Adrenal gland (tissue), 12 donors: ENCODE measurements around the gene CNKSR2. TPM values are rescaled to one million over a fixed set of nuclear protein-coding genes. Genes with fewer than 3 reads are reported as not detected.

ENCODE experiments used
- DNase-seq, 7 donors: peaks; one replicate each; pipeline ENCODE4 v3.0.0-alpha.2; 2019 to 2020
- H3K27ac ChIP-seq, 5 donors: fragments of 200-600 bp; sonication (generic) in 4 of 5; 1 replicate in 3 of 5; 2 replicates in 2 of 5; pipeline versions ENCODE4 v1.5.1 to v1.8.0; 2016 to 2020; ENCODE audit warnings: mild to moderate bottlenecking in 1 of 5
- H3K27me3 ChIP-seq: fragments of 200-600 bp; 2 replicates; pipeline ENCODE4 v1.8.0; 2021
- H3K36me3 ChIP-seq, 2 donors: fragments of 200-600 bp; replicated peaks in 1 of 2; 1 replicate in 1 of 2; 2 replicates in 1 of 2; pipeline versions ENCODE4 v1.5.1 to v1.8.0; 2018 to 2022
- H3K4me1 ChIP-seq, 2 donors: fragments of 200-600 bp; replicated peaks in 1 of 2; 1 replicate in 1 of 2; 2 replicates in 1 of 2; pipeline versions ENCODE4 v1.5.1 to v1.8.0; 2018 to 2021
- H3K4me3 ChIP-seq, 4 donors: fragments of 200-600 bp; sonication (generic) in 3 of 4; one replicate each; pipeline ENCODE4 v1.5.1; 2016 to 2018
- H3K9me3 ChIP-seq, 3 donors: fragments of 200-600 bp; sonication (generic) in 1 of 3; replicated peaks in 1 of 3; 1 replicate in 2 of 3; 2 replicates in 1 of 3; pipeline versions ENCODE4 v1.5.1 to v1.8.0; 2016 to 2021
- CTCF ChIP-seq, 6 experiments: fragments of 450-650 bp in 4 of 6; fragments of 200-600 bp in 2 of 6; sonication (generic) in 1 of 6; IDR thresholded peaks; 1 replicate in 5 of 6; 2 replicates in 1 of 6; pipeline versions ENCODE4 v1.5.1 to v1.8.0; 2016 to 2021; ENCODE audit warnings: antibody characterized with exemption in 6 of 6, mild to moderate bottlenecking in 2 of 6, moderate library complexity in 1 of 6
- POLR2A ChIP-seq, 2 donors: fragments of 450-650 bp; IDR thresholded peaks; one replicate each; pipeline ENCODE4 v1.6.1; 2017; ENCODE audit warnings: antibody characterized with exemption in 2 of 2, mild to moderate bottlenecking in 2 of 2, moderate library complexity in 1 of 2
- WGBS, 4 donors: extraction: QIAGEN DNeasy Blood & Tissue Kit in 2 of 4; methylation state at CpG; one replicate each; pipeline versions ENCODE4 v1.1.5 to v1.1.7; 2013 to 2017; 5-methylcytosine and 5-hydroxymethylcytosine counted together
- intact Hi-C, 2 donors: fragments of 100-400 bp; cut with DNase I; formaldehyde crosslinking; loops; one replicate each; pipeline versions ENCODE4 v1.14.1 to v1.15.0; 2022 to 2023
- polyA plus RNA-seq, 3 donors: library from polyadenylated mRNA; stranded (reverse); fragments of 200-250 nt in 2 of 3; fragments of 350-450 nt in 1 of 3; fragmentation: Illumina TruSeq in 1 of 3; extraction: RNeasy Lipid Tissue Mini Kit (QIAGEN cat#74804) in 1 of 3; gene quantifications; one replicate each; pipeline ENCODE4 v1.2.3, GENCODE V29; 2013 to 2014
- total RNA-seq, 9 donors: library from RNA; depleted of rRNA in 4 of 9; stranded (reverse); fragments of >200 nt in 4 of 9; fragments of 120-200 nt in 1 of 9; fragmentation: NEBNext Ultra II Directional in 1 of 9; extraction: Animal tissue kit (Norgen Biotek cat#: 25700) in 1 of 9; gene quantifications; one replicate each; pipeline versions ENCODE4 v1.1.0 to v1.2.4, GENCODE V29; 2013 to 2023
- donor health status: healthy with polysubstance abuse.
- donor health status: Bipolar disorder and iron deficiency.
- donor health status: DM: yes; HTN: yes; CAD: no.
- donor health status: DM: no; HTN: no; CAD: no.
- donor health status: DM: no; HTN: no; CAD: no.
- donor health status: DM: yes; HTN: yes; CAD: no.

Gene CNKSR2
- total and polyA plus RNA-seq, 12 donors = 1.5 to 18.2 (median 3.8) TPM

- Histone ChIP-seq H3K4me1 (no peaks in the 10 kb centered on the region), H3K9me3 (no peaks in the 10 kb centered on the region), H3K27me3 (no peaks in the 10 kb centered on the region), H3K4me3 (no peak overlapping the region), H3K36me3 (no peaks in the 10 kb centered on the region), H3K27ac (no peak overlapping the region)
- intact Hi-C loops = no loop called here
- no peak for DNase-seq
- TF ChIP-seq POLR2A (IDR thresholded peaks at IDR 0.05) = no peak
- TF ChIP-seq CTCF (IDR thresholded peaks at IDR 0.05) = no peak
- WGBS, 4 donors = 16 to 48% (median 27%) methylated on average over 2 of the region's 2 CpGs
These were observed 34.1 kb downstream of the CNKSR2 start for GRCh38 chrX:21408307-21408706.

- DNase-seq = no peak
- H3K9me3 ChIP-seq = no peaks in the 10 kb centered on the region
- intact Hi-C loops = no loop called here
- H3K4me1 ChIP-seq = no peaks in the 10 kb centered on the region
- no peak overlapping the region for H3K27ac ChIP-seq
- H3K4me3 ChIP-seq = no peak overlapping the region
- TF ChIP-seq CTCF (IDR thresholded peaks at IDR 0.05) = no peak
- no peak for TF ChIP-seq POLR2A (IDR thresholded peaks at IDR 0.05)
- H3K36me3 ChIP-seq = no peaks in the 10 kb centered on the region
- WGBS, 4 donors = 36 to 63% (median 50%) methylated on average over 1 of the region's 1 CpG
- H3K27me3 ChIP-seq = no peaks in the 10 kb centered on the region
These were observed 34.6 kb downstream of the CNKSR2 start for GRCh38 chrX:21408788-21409187.

GRCh38 chrX:21412029-21412428 is 37.8 kb downstream of the CNKSR2 start:
- Histone ChIP-seq H3K4me1 (no peaks in the 10 kb centered on the region), H3K27ac (no peak overlapping the region), H3K9me3 (no peaks in the 10 kb centered on the region), H3K4me3 (no peak overlapping the region), H3K36me3 (no peaks in the 10 kb centered on the region), H3K27me3 (no peaks in the 10 kb centered on the region)
- TF ChIP-seq CTCF (IDR thresholded peaks at IDR 0.05) (no peak), POLR2A (IDR thresholded peaks at IDR 0.05) (no peak)
- DNase-seq = no peak
- intact Hi-C loops = no loop called here
- 25 to 41% (median 36%) methylated on average over 3 of the region's 3 CpGs for WGBS, 4 donors

GRCh38 chrX:21412883-21413282 is 38.7 kb downstream of the CNKSR2 start:
- Histone ChIP-seq H3K36me3 (no peaks in the 10 kb centered on the region), H3K4me1 (no peaks in the 10 kb centered on the region), H3K9me3 (no peaks in the 10 kb centered on the region), H3K27ac (no peak overlapping the region), H3K4me3 (no peak overlapping the region), H3K27me3 (no peaks in the 10 kb centered on the region)
- intact Hi-C loops = no loop called here
- WGBS, 4 donors = 42 to 66% (median 60%) methylated on average over 3 of the region's 3 CpGs
- TF ChIP-seq POLR2A (IDR thresholded peaks at IDR 0.05) (no peak), CTCF (IDR thresholded peaks at IDR 0.05) (no peak)
- no peak for DNase-seq
